HCT116 (cell line): ENCODE data around the gene PDZRN4. TPM values are rescaled to one million over a fixed set of nuclear protein-coding genes. Genes with fewer than 3 reads are reported as not detected.

Experiments
- ATAC-seq: fragments of 200-7000 bp; cut with Tn5 transposase; 2 replicates; pipeline ENCODE4 v1.9.1; 2020; ENCODE audit warnings: mild to moderate bottlenecking, moderate library complexity
- BruUV-seq: library from RNA; stranded (reverse); fragments of 400-500 nt; replicated peaks from 2 replicates; lab custom pipeline; 2021; lab: Mats Ljungman, UMichigan
- CTCF ChIA-PET: fragments of 300-600 bp; sonication (Branson Sonifier 250); formaldehyde crosslinking; loops from one replicate; lab custom pipeline; 2021; ENCODE audit warnings: antibody characterized with exemption; lab: Charles Lee
- POLR2A ChIA-PET: fragments of 300-600, 350-600 bp; sonication (Branson Sonifier 250); formaldehyde crosslinking; loops from one replicate; lab custom pipeline; 2021; ENCODE audit warnings: antibody characterized with exemption; lab: Charles Lee
- RAD21 ChIA-PET, 2 experiments: fragments of 300-600 bp; sonication (Branson Sonifier 250); formaldehyde crosslinking; loops; one replicate each; lab custom pipeline; 2023; ENCODE audit warnings: low total read pairs in 2 of 2; ENCODE audit not compliant: uncharacterized antibody in 2 of 2, unreplicated experiment in 2 of 2, low non-redundant PET in 1 of 2; lab: Charles Lee
- DNase-seq: peaks from one replicate; pipeline ENCODE4 v3.0.0-alpha.2; 2010; ENCODE audit warnings: low read depth, low spot score
- H2AFZ ChIP-seq: fragments of 200-600 bp; shearing (Covaris generic), sonication (generic); 2 replicates; pipeline ENCODE4 v1.6.1; 2017; ENCODE audit warnings: low read depth, mixed run types, mixed read lengths, antibody characterized with exemption, low read length; ENCODE audit not compliant: poor library complexity, severe bottlenecking
- H3K27ac ChIP-seq: 2 replicates; pipeline ENCODE4 v1.5.1; 2012; ENCODE audit warnings: low read depth, low read length
- H3K27me3 ChIP-seq: fragments of 200-600 bp; sonication (generic); 2 replicates; pipeline ENCODE4 v1.6.1; 2016; ENCODE audit warnings: mixed run types, low read length, mixed read lengths; ENCODE audit not compliant: insufficient read depth
- H3K36me3 ChIP-seq, 2 experiments: fragments of 200-500 bp in 1 of 2; fragments of 200-600 bp in 1 of 2; sonication (Bioruptor generic) in 1 of 2; sonication (generic) in 1 of 2; 2 replicates each; pipeline versions ENCODE4 v1.5.1 to v1.6.1; 2014 to 2016; ENCODE audit warnings: low read length in 2 of 2, inconsistent platforms in 1 of 2, mixed read lengths in 1 of 2, mixed run types in 1 of 2; ENCODE audit not compliant: insufficient read depth in 2 of 2, control insufficient read depth in 1 of 2
- H3K4me1 ChIP-seq, 2 experiments: fragments of 200-600 bp in 1 of 2; sonication (generic) in 1 of 2; 2 replicates each; pipeline versions ENCODE4 v1.5.1 to v1.6.1; 2012 to 2017; ENCODE audit warnings: low read length in 2 of 2, inconsistent platforms in 1 of 2, mild to moderate bottlenecking in 1 of 2, mixed read lengths in 1 of 2, mixed run types in 1 of 2, moderate library complexity in 1 of 2; ENCODE audit not compliant: insufficient read depth in 2 of 2, control insufficient read depth in 1 of 2
- H3K4me2 ChIP-seq: fragments of 200-600 bp; sonication (generic); 2 replicates; pipeline ENCODE4 v1.6.1; 2017; ENCODE audit warnings: mixed run types, low read length, mixed read lengths
- H3K4me3 ChIP-seq, 2 experiments: fragments of 200-600 bp in 1 of 2; sonication (generic) in 1 of 2; replicated peaks in 1 of 2; 2 replicates each; pipeline ENCODE4 v1.5.1; 2011 to 2016; ENCODE audit warnings: low read length in 2 of 2, control low read depth in 1 of 2, low read depth in 1 of 2, mild to moderate bottlenecking in 1 of 2, mixed read lengths in 1 of 2, mixed run types in 1 of 2
- H3K79me2 ChIP-seq: fragments of 200-600 bp; sonication (generic); 2 replicates; pipeline ENCODE4 v1.6.1; 2017; ENCODE audit warnings: mild to moderate bottlenecking, mixed run types, low read length, moderate library complexity, mixed read lengths; ENCODE audit not compliant: insufficient read depth
- H3K9ac ChIP-seq: fragments of 200-600 bp; sonication (generic); 2 replicates; pipeline ENCODE4 v1.6.1; 2016; ENCODE audit warnings: low read length, mixed read lengths
- H3K9me2 ChIP-seq: fragments of 200-600 bp; sonication (generic), shearing (Covaris generic); 2 replicates; pipeline ENCODE4 v1.6.1; 2017; ENCODE audit warnings: mixed run types, mild to moderate bottlenecking, moderate library complexity; ENCODE audit not compliant: insufficient read depth
- H3K9me3 ChIP-seq, 2 experiments: fragments of 200-500 bp in 1 of 2; fragments of 200-600 bp in 1 of 2; sonication (Bioruptor generic) in 1 of 2; sonication (generic) in 1 of 2; 2 replicates each; pipeline ENCODE4 v1.6.1; 2014 to 2017; ENCODE audit warnings: low read length in 2 of 2, mixed read lengths in 2 of 2, inconsistent platforms in 1 of 2, low read depth in 1 of 2, mild to moderate bottlenecking in 1 of 2, mixed run types in 1 of 2, moderate library complexity in 1 of 2; ENCODE audit not compliant: control insufficient read depth in 1 of 2, insufficient read depth in 1 of 2
- H4K20me1 ChIP-seq: fragments of 200-600 bp; sonication (generic), shearing (Covaris generic); 2 replicates; pipeline ENCODE4 v1.6.1; 2017; ENCODE audit warnings: mixed run types, mild to moderate bottlenecking, moderate library complexity; ENCODE audit not compliant: insufficient read depth
- CBX3 ChIP-seq: IDR thresholded peaks from 2 replicates; pipeline ENCODE4 v1.6.1; 2012; ENCODE audit warnings: low read depth
- CEBPB ChIP-seq: IDR thresholded peaks from 2 replicates; pipeline ENCODE4 v1.6.1; 2012; ENCODE audit warnings: low read depth
- EGR1 ChIP-seq: IDR thresholded peaks from 2 replicates; pipeline ENCODE4 v1.6.1; 2012; ENCODE audit warnings: low read depth
- ELF1 ChIP-seq: IDR thresholded peaks from 2 replicates; pipeline ENCODE4 v1.6.1; 2012; ENCODE audit warnings: low read depth, borderline replicate concordance
- EZH2phosphoT487 ChIP-seq: fragments of 200-600 bp; IDR thresholded peaks from 2 replicates; pipeline ENCODE4 v1.6.1; 2018; ENCODE audit warnings: antibody characterized with exemption, borderline replicate concordance
- FOSL1 ChIP-seq: IDR thresholded peaks from 2 replicates; pipeline ENCODE4 v1.6.1; 2012; ENCODE audit warnings: low read depth
- JUND ChIP-seq: IDR thresholded peaks from 2 replicates; pipeline ENCODE4 v1.6.1; 2012
- POLR2A ChIP-seq: IDR thresholded peaks from 2 replicates; pipeline ENCODE4 v1.7.0; 2011; ENCODE audit warnings: borderline replicate concordance; ENCODE audit not compliant: insufficient read depth, insufficient read length; ENCODE audit errors: extremely low read depth
- POLR2AphosphoS5 ChIP-seq: IDR thresholded peaks from 2 replicates; pipeline ENCODE4 v1.6.1; 2011; ENCODE audit warnings: mild to moderate bottlenecking, low read depth, low read length, moderate library complexity
- RAD21 ChIP-seq: IDR thresholded peaks from 2 replicates; pipeline ENCODE4 v1.6.1; 2012; ENCODE audit warnings: low read depth, mild to moderate bottlenecking
- SIN3A ChIP-seq: IDR thresholded peaks from 2 replicates; pipeline ENCODE4 v1.6.1; 2012; ENCODE audit warnings: low read depth
- TCF7L2 ChIP-seq: IDR thresholded peaks from 2 replicates; pipeline ENCODE4 v1.7.0; 2011; ENCODE audit warnings: borderline replicate concordance, inconsistent platforms; ENCODE audit not compliant: insufficient read depth, insufficient read length; ENCODE audit errors: extremely low read depth
- YY1 ChIP-seq: IDR thresholded peaks from 2 replicates; pipeline ENCODE4 v1.6.1; 2011; ENCODE audit warnings: low read length, low read depth, moderate library complexity, mild to moderate bottlenecking; ENCODE audit not compliant: insufficient replicate concordance; ENCODE audit errors: extremely low read depth
- ZFX ChIP-seq: fragments of 450-650 bp; IDR thresholded peaks from 2 replicates; pipeline ENCODE4 v1.6.1; 2017
- ZNF274 ChIP-seq: fragments of 200-500 bp; sonication (Bioruptor generic); IDR thresholded peaks from 2 replicates; pipeline ENCODE4 v1.6.1; 2014; ENCODE audit warnings: mild to moderate bottlenecking, low read depth, low read length, inconsistent platforms
- intact Hi-C: fragments of 100-400 bp; cut with micrococcal nuclease; formaldehyde crosslinking; loops from 2 replicates; pipeline ENCODE4 v1.10.0; 2022
- total RNA-seq: library from RNA; stranded (reverse); gene quantifications from one replicate; pipeline ENCODE4 v1.2.1, GENCODE V29; 2021; ENCODE audit not compliant: unreplicated experiment
- TF ChIP-seq, protein P1 (sequence below): IDR thresholded peaks from 2 replicates; pipeline ENCODE4 v1.6.1; 2012
- TF ChIP-seq, protein P2 (sequence below), 3 experiments: fragments of 200-600 bp in 1 of 3; sonication (generic) in 1 of 3; IDR thresholded peaks in 2 of 3; conservative IDR thresholded peaks in 1 of 3; 2 replicates each; pipeline ENCODE4 v1.5.1; 2012 to 2017; ENCODE audit warnings: low read depth in 2 of 3, low read length in 2 of 3, antibody characterized with exemption in 1 of 3, borderline replicate concordance in 1 of 3, control low read depth in 1 of 3, mild to moderate bottlenecking in 1 of 3, mixed read lengths in 1 of 3, mixed run types in 1 of 3, moderate library complexity in 1 of 3; ENCODE audit not compliant: insufficient read depth in 1 of 3
- TF ChIP-seq, protein P3 (sequence below): IDR thresholded peaks from 2 replicates; pipeline ENCODE4 v1.6.1; 2012
- TF ChIP-seq, protein P4 (sequence below): IDR thresholded peaks from 2 replicates; pipeline ENCODE4 v1.6.1; 2011; ENCODE audit warnings: mild to moderate bottlenecking, low read length, moderate library complexity; ENCODE audit not compliant: insufficient replicate concordance; ENCODE audit errors: extremely low read depth

Gene PDZRN4
- total RNA-seq, 1 experiment from 2014 or later = not detected

DNA sequence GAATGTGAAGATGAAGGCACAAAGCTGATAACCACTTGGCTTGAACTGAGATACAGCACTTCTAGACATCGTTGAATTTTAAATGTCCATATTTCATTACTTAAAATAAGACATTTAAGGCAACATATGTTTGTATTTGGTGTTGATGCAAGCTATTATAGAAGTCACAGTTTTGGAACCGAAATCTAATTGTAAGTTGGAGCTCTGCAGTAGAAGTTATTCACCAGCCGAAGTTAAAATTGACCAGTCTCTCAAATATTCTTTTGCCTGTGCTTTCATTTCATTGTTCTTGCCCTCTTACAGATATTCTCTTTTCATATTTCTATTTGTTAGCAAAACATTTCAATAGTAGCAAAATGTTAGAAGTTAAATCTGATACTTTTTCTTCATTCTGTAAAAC lies 332.7 kb downstream of the PDZRN4 start:
- POLR2A ChIA-PET = interaction anchor here (0.7 kb wide), 1 partner anchor 206 kb away, joined by 4 read pairs; no protein-coding TSS in a partner anchor
- intact Hi-C loops = no loop called here
- H3K9me3 ChIP-seq = no peaks in the 10 kb centered on the region
- H4K20me1 ChIP-seq = no peaks in the 10 kb centered on the region
- no peak overlapping the region for H3K9ac ChIP-seq
- no peak overlapping the region for H3K4me2 ChIP-seq
- H3K4me1 ChIP-seq = peaks cover 5 to 7% of the 10 kb centered on the region in 2 experiments; a peak in 3 of 4 replicates
- no peak for DNase-seq
- H3K9me2 ChIP-seq = no peaks in the 10 kb centered on the region
- H3K27me3 ChIP-seq = no peaks in the 10 kb centered on the region
- no TSS peak for BruUV-seq
- RAD21 ChIA-PET = no interaction called here
- TF ChIP-seq, protein P1, sequence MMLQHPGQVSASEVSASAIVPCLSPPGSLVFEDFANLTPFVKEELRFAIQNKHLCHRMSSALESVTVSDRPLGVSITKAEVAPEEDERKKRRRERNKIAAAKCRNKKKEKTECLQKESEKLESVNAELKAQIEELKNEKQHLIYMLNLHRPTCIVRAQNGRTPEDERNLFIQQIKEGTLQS = no peak
- TF ChIP-seq EZH2phosphoT487 = no peak
- TF ChIP-seq JUND = no peak
- TF ChIP-seq, protein P2, sequence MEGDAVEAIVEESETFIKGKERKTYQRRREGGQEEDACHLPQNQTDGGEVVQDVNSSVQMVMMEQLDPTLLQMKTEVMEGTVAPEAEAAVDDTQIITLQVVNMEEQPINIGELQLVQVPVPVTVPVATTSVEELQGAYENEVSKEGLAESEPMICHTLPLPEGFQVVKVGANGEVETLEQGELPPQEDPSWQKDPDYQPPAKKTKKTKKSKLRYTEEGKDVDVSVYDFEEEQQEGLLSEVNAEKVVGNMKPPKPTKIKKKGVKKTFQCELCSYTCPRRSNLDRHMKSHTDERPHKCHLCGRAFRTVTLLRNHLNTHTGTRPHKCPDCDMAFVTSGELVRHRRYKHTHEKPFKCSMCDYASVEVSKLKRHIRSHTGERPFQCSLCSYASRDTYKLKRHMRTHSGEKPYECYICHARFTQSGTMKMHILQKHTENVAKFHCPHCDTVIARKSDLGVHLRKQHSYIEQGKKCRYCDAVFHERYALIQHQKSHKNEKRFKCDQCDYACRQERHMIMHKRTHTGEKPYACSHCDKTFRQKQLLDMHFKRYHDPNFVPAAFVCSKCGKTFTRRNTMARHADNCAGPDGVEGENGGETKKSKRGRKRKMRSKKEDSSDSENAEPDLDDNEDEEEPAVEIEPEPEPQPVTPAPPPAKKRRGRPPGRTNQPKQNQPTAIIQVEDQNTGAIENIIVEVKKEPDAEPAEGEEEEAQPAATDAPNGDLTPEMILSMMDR (IDR thresholded peaks at IDR 0.05 in 2 of 3, conservative IDR thresholded peaks at IDR 0.05 in 1 of 3; ENCODE audit: borderline replicate concordance in 1 of 3, insufficient read depth in 1 of 3, low read depth in 2 of 3, low read length in 2 of 3) = no peak
- no peak for TF ChIP-seq FOSL1
- no peak for TF ChIP-seq ELF1
- TF ChIP-seq CBX3 = no peak
- no peak for TF ChIP-seq SIN3A
- TF ChIP-seq YY1 = no peak
- no peak for TF ChIP-seq ZFX
- TF ChIP-seq, protein P3, sequence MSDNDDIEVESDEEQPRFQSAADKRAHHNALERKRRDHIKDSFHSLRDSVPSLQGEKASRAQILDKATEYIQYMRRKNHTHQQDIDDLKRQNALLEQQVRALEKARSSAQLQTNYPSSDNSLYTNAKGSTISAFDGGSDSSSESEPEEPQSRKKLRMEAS = no peak
- no peak for TF ChIP-seq POLR2AphosphoS5
- TF ChIP-seq, protein P4, sequence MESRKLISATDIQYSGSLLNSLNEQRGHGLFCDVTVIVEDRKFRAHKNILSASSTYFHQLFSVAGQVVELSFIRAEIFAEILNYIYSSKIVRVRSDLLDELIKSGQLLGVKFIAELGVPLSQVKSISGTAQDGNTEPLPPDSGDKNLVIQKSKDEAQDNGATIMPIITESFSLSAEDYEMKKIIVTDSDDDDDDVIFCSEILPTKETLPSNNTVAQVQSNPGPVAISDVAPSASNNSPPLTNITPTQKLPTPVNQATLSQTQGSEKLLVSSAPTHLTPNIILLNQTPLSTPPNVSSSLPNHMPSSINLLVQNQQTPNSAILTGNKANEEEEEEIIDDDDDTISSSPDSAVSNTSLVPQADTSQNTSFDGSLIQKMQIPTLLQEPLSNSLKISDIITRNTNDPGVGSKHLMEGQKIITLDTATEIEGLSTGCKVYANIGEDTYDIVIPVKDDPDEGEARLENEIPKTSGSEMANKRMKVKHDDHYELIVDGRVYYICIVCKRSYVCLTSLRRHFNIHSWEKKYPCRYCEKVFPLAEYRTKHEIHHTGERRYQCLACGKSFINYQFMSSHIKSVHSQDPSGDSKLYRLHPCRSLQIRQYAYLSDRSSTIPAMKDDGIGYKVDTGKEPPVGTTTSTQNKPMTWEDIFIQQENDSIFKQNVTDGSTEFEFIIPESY = no peak
- no peak for TF ChIP-seq ZNF274
- TF ChIP-seq EGR1 = no peak
- no peak for TF ChIP-seq CEBPB
- TF ChIP-seq TCF7L2 = no peak
- TF ChIP-seq POLR2A = no peak
- no peak for TF ChIP-seq RAD21
- H3K79me2 ChIP-seq = no peaks in the 10 kb centered on the region
- no peak overlapping the region for H3K27ac ChIP-seq
- H3K4me3 ChIP-seq = no peak overlapping the region
- H2AFZ ChIP-seq = no peak overlapping the region
- H3K36me3 ChIP-seq = no peaks in the 10 kb centered on the region
- CTCF ChIA-PET = no interaction called here
- ATAC-seq = no peak
